Measurements from ENCODE around the gene NEGR1.

GRCh38 chr1:71780681-71781080 lies 501.7 kb downstream of the NEGR1 start:
- TF ChIP-seq CTCF (IDR thresholded peaks at IDR 0.05) (no peak), POLR2A (IDR thresholded peaks at IDR 0.05) (no peak)

All from testis (tissue), 2 donors.